Suprapubic skin (tissue), 4 donors: ENCODE data around the gene NFU1. TPM values are rescaled to one million over a fixed set of nuclear protein-coding genes. Genes with fewer than 3 reads are reported as not detected.
"Not testable (repeated sequence)": the region's sequence is repeated elsewhere in the genome, so short reads cannot be mapped to it uniquely, and the experiment has no call there.

Source experiments
- DNase-seq, 2 donors: peaks; one replicate each; pipeline ENCODE4 v3.0.0-alpha.2; 2019; ENCODE audit warnings: low spot score in 2 of 2
- H3K27ac ChIP-seq: fragments of 200-600 bp; sonication (generic); one replicate; pipeline ENCODE4 v1.5.1; 2019
- H3K27me3 ChIP-seq: fragments of 200-600 bp; sonication (generic); one replicate; pipeline ENCODE4 v1.5.1; 2019
- H3K36me3 ChIP-seq: fragments of 200-600 bp; sonication (generic); one replicate; pipeline ENCODE4 v1.5.1; 2019
- H3K4me1 ChIP-seq: fragments of 200-600 bp; sonication (generic); one replicate; pipeline ENCODE4 v1.5.1; 2019
- H3K4me3 ChIP-seq: fragments of 200-600 bp; sonication (generic); one replicate; pipeline ENCODE4 v1.5.1; 2019; ENCODE audit warnings: mild to moderate bottlenecking
- H3K9me3 ChIP-seq: fragments of 200-600 bp; sonication (generic); one replicate; pipeline ENCODE4 v1.5.1; 2019
- EP300 ChIP-seq: sonication (generic); formaldehyde crosslinking; IDR thresholded peaks from one replicate; pipeline ENCODE4 v1.6.1; 2017; ENCODE audit warnings: antibody characterized with exemption
- POLR2A ChIP-seq, 2 donors: fragments of 450-650 bp; IDR thresholded peaks; one replicate each; pipeline ENCODE4 v1.6.1; 2017; ENCODE audit warnings: antibody characterized with exemption in 2 of 2, mild to moderate bottlenecking in 2 of 2, moderate library complexity in 2 of 2
- POLR2AphosphoS5 ChIP-seq, 3 donors: sonication (generic); formaldehyde crosslinking; IDR thresholded peaks; one replicate each; pipeline ENCODE4 v1.6.1; 2017; ENCODE audit warnings: antibody characterized with exemption in 3 of 3
- WGBS: methylation state at CpG from one replicate; pipeline ENCODE4 v1.1.5; 2018; 5-methylcytosine and 5-hydroxymethylcytosine counted together
- total RNA-seq, 4 donors: library from RNA; depleted of rRNA; stranded (reverse); fragments of >200 nt; gene quantifications; one replicate each; pipeline ENCODE4 v1.1.0, GENCODE V29; 2016
- TF ChIP-seq, protein P1 (sequence below), 2 donors: fragments of 200-600 bp in 1 of 2; fragments of 450-650 bp in 1 of 2; sonication (generic) in 1 of 2; IDR thresholded peaks; one replicate each; pipeline ENCODE4 v1.5.1; 2016 to 2019; ENCODE audit warnings: antibody characterized with exemption in 2 of 2, mild to moderate bottlenecking in 1 of 2, moderate library complexity in 1 of 2

NFU1 gene
- total RNA-seq, 4 donors from 2014 or later = 18.0 to 27.8 (median 22.8) TPM

DNA sequence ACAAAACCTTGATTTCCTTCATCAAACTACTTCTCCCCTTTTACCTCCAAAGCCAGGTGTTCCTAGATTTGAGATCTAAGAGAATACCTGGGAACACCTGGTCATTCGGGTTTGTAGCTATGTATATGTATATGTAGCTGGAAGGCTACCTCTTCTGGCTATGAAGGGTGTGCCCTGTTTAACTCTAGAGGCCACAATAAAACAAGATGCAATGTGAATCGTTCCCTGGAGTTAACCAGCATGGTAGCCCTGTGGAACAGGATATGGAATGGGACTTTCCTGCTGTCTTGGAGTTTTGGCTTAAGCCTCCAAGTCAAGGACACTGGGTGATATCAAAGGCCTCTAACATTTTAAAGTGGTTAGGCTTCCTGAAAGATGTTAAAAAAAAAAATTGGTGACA is 17.7 kb upstream of the NFU1 start:
- Histone ChIP-seq H3K27ac (no peak overlapping the region), H3K4me1 (peaks cover 2% of the 10 kb centered on the region), H3K9me3 (no peaks in the 10 kb centered on the region), H3K27me3 (no peaks in the 10 kb centered on the region), H3K36me3 (no peaks in the 10 kb centered on the region), H3K4me3 (no peak overlapping the region)
- no peak for DNase-seq
- WGBS = 81% methylated on average over 2 of the region's 2 CpGs
- TF ChIP-seq, protein P1, sequence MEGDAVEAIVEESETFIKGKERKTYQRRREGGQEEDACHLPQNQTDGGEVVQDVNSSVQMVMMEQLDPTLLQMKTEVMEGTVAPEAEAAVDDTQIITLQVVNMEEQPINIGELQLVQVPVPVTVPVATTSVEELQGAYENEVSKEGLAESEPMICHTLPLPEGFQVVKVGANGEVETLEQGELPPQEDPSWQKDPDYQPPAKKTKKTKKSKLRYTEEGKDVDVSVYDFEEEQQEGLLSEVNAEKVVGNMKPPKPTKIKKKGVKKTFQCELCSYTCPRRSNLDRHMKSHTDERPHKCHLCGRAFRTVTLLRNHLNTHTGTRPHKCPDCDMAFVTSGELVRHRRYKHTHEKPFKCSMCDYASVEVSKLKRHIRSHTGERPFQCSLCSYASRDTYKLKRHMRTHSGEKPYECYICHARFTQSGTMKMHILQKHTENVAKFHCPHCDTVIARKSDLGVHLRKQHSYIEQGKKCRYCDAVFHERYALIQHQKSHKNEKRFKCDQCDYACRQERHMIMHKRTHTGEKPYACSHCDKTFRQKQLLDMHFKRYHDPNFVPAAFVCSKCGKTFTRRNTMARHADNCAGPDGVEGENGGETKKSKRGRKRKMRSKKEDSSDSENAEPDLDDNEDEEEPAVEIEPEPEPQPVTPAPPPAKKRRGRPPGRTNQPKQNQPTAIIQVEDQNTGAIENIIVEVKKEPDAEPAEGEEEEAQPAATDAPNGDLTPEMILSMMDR (IDR thresholded peaks at IDR 0.05) = no peak
- TF ChIP-seq POLR2A (IDR thresholded peaks at IDR 0.05) = no peak

DNA sequence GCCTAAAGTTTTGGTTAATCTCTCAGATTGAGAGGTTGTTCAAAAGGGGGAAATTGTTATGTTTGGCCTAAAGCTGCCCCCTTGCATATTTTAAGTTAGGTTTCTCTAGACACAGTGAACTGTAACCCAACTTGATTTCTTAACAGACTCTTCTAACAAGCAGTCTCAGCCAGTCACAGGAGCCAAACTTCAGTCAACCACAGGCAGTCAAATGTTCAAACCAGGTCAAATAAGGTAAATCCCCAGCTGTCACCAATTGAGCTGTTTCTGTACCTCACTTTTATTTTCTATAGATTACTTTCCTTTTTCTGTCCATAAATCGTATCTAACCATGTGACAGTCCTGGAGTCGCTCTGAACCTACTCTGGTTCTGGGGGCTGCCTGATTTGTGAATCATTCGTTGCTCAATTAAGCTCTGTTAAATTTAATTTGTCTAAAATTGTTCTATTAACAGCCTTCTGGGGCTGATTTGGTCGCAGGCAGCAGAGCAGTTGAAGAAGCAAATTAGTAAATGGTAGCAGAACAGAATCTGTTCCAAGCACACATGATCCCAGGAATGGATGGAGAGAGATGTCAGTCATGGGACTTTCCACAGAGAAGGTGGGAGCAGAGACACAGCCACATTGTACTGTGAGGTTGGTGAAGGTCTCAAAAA is 16.4 kb upstream of the NFU1 start:
- no peaks in the 10 kb centered on the region for H3K27me3 ChIP-seq
- no peaks in the 10 kb centered on the region for H3K36me3 ChIP-seq
- TF ChIP-seq EP300 (no peak), POLR2A (IDR thresholded peaks at IDR 0.05) (no peak), POLR2AphosphoS5 (IDR thresholded peaks at IDR 0.05) (no peak)
- TF ChIP-seq, protein P1 (IDR thresholded peaks at IDR 0.05) = no peak
- 72% methylated on average over 4 of the region's 4 CpGs for WGBS
- H3K27ac ChIP-seq = no peak overlapping the region
- H3K4me1 ChIP-seq = peaks cover 2% of the 10 kb centered on the region
- no peak for DNase-seq
- H3K4me3 ChIP-seq = no peak overlapping the region
- no peaks in the 10 kb centered on the region for H3K9me3 ChIP-seq

DNA sequence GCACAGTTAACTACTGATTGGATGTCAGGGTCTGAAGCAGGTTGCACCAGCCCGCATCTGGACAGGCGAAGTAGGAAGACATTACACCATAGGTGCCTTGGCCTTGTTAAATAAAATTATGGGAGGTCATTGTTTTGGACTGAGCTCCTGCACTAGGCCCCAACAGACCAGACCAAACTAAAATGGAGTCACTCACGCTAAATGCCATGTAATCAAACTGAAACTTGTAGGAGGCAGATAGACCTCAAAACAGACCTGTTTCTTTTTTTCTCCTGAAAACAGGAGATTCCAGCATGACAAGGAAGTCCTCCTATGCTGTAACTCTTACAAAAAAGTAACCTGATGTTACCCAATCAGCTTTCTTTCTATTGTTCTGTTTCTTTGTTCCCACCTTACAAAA is 15.5 kb upstream of the NFU1 start:
- 95% methylated on average over 3 of the region's 3 CpGs for WGBS
- peaks cover 2% of the 10 kb centered on the region for H3K4me1 ChIP-seq
- no peaks in the 10 kb centered on the region for H3K36me3 ChIP-seq
- no peak overlapping the region for H3K4me3 ChIP-seq
- no peaks in the 10 kb centered on the region for H3K27me3 ChIP-seq
- DNase-seq = no peak
- no peaks in the 10 kb centered on the region for H3K9me3 ChIP-seq
- H3K27ac ChIP-seq = no peak overlapping the region
- TF ChIP-seq EP300 (no peak), POLR2A (IDR thresholded peaks at IDR 0.05) (no peak), POLR2AphosphoS5 (IDR thresholded peaks at IDR 0.05) (no peak)
- TF ChIP-seq, protein P1 (IDR thresholded peaks at IDR 0.05) = no peak

DNA sequence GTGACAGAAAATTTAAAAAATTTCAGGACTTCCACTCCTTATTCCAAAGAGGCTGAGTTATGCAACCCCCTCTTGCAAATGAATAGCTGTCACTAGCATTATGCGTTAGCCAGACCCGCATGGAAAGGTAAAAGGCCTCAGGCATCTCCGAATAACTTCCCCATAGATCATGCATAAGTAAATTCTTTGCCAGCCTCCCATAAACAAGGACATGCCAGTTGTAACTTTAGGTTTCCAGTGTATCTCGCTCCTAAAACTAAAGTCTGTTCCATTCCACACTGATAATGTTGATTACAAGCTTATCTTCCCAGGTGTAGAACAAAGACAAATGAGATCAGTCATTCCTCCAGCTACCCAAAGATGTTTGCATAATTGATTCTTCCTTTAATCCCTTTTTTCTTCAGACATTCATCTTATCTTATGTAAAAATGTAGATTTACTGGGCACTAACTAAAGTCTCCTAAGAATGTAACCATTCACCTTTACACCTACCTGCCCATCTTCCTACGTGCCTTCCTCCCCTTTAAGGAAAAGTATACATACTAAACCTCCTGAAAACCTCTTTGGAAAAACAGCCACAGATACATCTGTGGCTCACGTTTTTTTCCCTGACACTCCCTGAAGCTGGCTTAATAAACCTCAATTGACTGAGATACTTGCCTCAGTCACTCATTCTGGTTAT is 13.6 kb upstream of the NFU1 start:
- WGBS = 63% methylated on average over 6 of the region's 6 CpGs

DNA sequence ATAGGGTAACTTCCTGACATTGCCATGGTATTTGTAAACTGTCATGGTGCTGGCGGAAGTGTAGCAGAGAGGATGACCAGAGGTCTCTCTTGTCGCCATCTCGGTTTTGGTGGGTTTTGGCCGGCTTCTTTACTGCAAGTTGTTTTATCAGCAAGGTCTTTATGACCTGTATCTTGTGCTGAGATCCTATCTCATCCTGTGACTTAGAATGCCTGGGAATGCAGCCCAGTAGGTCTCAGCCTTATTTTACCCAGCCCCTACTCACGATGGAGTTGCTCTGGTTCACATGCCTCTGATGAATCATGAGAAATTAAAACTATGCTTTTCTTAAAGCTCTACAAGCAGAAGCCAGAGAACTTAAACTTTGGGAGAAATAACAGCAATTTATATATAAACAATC is 12.7 kb upstream of the NFU1 start:
- H3K36me3 ChIP-seq = no peaks in the 10 kb centered on the region
- no peaks in the 10 kb centered on the region for H3K9me3 ChIP-seq
- TF ChIP-seq, protein P1 (IDR thresholded peaks at IDR 0.05) = no peak
- TF ChIP-seq POLR2AphosphoS5 (IDR thresholded peaks at IDR 0.05) = no peak
- no peak for TF ChIP-seq POLR2A (IDR thresholded peaks at IDR 0.05)
- no peak for TF ChIP-seq EP300
- no peak overlapping the region for H3K4me3 ChIP-seq
- 73% methylated on average over 5 of the region's 5 CpGs for WGBS
- H3K27me3 ChIP-seq = no peaks in the 10 kb centered on the region
- H3K27ac ChIP-seq = no peak overlapping the region
- no peaks in the 10 kb centered on the region for H3K4me1 ChIP-seq
- no peak for DNase-seq

More for the DNA sequence above, 13.6 kb upstream of the NFU1 start:
- Histone ChIP-seq H3K9me3 (no peaks in the 10 kb centered on the region), H3K36me3 (no peaks in the 10 kb centered on the region), H3K27ac (no peak overlapping the region), H3K27me3 (no peaks in the 10 kb centered on the region), H3K4me3 (no peak overlapping the region), H3K4me1 (peaks cover 1% of the 10 kb centered on the region)
- DNase-seq = no peak
- TF ChIP-seq POLR2A (IDR thresholded peaks at IDR 0.05) = no peak
- TF ChIP-seq EP300 = no peak
- no peak for TF ChIP-seq POLR2AphosphoS5 (IDR thresholded peaks at IDR 0.05)
- TF ChIP-seq, protein P1 (IDR thresholded peaks at IDR 0.05) = no peak

DNA sequence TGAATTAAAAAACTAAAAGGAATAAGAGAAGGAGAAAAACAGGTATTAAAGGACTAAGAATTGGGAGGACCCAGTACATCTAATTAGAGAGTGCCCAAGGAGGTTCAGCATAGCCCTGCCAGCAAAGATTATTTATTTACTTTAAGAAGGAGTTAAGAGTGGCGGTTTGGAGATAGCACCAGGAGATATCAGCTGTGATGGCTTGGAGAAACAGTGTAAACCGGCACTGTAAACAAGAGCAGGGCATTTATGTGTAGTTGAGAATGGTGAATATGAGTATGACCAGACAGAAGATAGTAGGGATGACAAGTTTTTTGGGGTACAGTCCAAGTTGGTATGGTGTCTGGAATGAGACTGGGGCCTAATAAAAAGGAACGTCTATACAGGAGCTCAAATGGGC is 6.4 kb upstream of the NFU1 start:
- H3K27ac ChIP-seq, H3K4me3 ChIP-seq, H3K4me1 ChIP-seq, H3K27me3 ChIP-seq, H3K9me3 ChIP-seq, DNase-seq, H3K36me3 ChIP-seq: not testable (repeated sequence)
- 77% methylated on average over 3 of the region's 3 CpGs for WGBS

DNA sequence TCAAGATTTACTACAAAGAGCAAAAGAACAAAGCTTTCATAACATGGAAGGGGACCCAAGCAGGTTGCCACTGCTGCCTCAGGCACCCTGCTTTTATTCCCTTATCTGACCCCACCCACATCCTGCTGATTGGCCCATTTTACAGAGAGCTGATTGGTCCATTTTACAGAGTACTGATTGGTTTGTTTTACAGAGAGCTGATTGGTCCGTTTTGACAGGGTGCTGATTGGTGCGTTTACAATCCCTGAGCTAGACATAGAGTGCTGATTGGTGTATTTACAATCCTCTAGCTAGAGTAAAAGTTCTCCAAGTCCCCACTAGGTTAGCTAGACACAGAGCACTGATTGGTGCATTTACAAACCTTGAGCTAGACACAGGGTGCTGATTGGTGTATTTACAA is 2.3 kb upstream of the NFU1 start:
- H3K4me1 ChIP-seq = peaks cover 23% of the 10 kb centered on the region
- not testable (repeated sequence) for H3K27me3 ChIP-seq, H3K4me3 ChIP-seq, DNase-seq, H3K27ac ChIP-seq, H3K36me3 ChIP-seq, H3K9me3 ChIP-seq
- 97% methylated on average over 2 of the region's 2 CpGs for WGBS
